Measurements from ENCODE around the gene C1QTNF9. TPM values are rescaled to one million over a fixed set of nuclear protein-coding genes. Genes with fewer than 3 reads are reported as not detected.

Gene C1QTNF9
- total and polyA plus RNA-seq, 9 of the 15 experiments (the other 6 are each of a cell fraction or from before 2014, with no cell fraction given): not detected

- H3K27ac ChIP-seq (ENCODE audit: extremely low read depth, low read depth, low read length): no peak overlapping the region
- BruUV-seq (replicated peaks): no TSS peak
- H3K9me3 ChIP-seq (replicated peaks; ENCODE audit: control insufficient read depth, insufficient read depth, low read depth, low read length): no peaks in the 10 kb centered on the region
- H3K4me1 ChIP-seq (replicated peaks in 1 of 2; ENCODE audit: control insufficient read depth in 2 of 2, insufficient read depth in 2 of 2, low read length in 2 of 2): no peaks in the 10 kb centered on the region
- no peak for ATAC-seq
- in situ Hi-C loops (cut with MboI) (no loop called here), intact Hi-C loops (cut with micrococcal nuclease) (no loop called here)
- FAIRE-seq: no peak
- H3K4me2 ChIP-seq (ENCODE audit: insufficient read depth, low read length): no peak overlapping the region
- no peak overlapping the region for H2AFZ ChIP-seq (ENCODE audit: low read depth, low read length)
- no peak for TF ChIP-seq GABPB1 (CRISPR knock-in tag; IDR thresholded peaks at IDR 0.05)
- TF ChIP-seq SETDB1 (IDR thresholded peaks at IDR 0.05; ENCODE audit: low read length): no peak
- TF ChIP-seq NFYB (IDR thresholded peaks at IDR 0.05; ENCODE audit: extremely low read depth, insufficient read length): no peak
- no peak for TF ChIP-seq ZNF146 (CRISPR knock-in tag; IDR thresholded peaks at IDR 0.05; ENCODE audit: unreplicated experiment)
- no peak for TF ChIP-seq RUNX1 (IDR thresholded peaks at IDR 0.05; ENCODE audit: low read depth)
- TF ChIP-seq HMBOX1 (IDR thresholded peaks at IDR 0.05): no peak
- no peak for TF ChIP-seq SMARCC2 (IDR thresholded peaks at IDR 0.05; ENCODE audit: low read depth)
- no peak for TF ChIP-seq FOXK2 (conservative IDR thresholded peaks at IDR 0.05 in 1 of 2, IDR thresholded peaks at IDR 0.05 in 1 of 2; ENCODE audit: low read depth in 2 of 2)
- no peaks in the 10 kb centered on the region for H4K20me1 ChIP-seq (replicated peaks; ENCODE audit: control insufficient read depth, insufficient read depth, low read length)
- ChIA-PET POLR2A (interaction anchor here (1.5 kb wide), 1 partner anchor 10 kb away, joined by 5 read pairs; no protein-coding TSS in a partner anchor), CTCF (ENCODE audit: low intra/inter-chr PET ratio) (no interaction called here)
- H3K79me2 ChIP-seq (ENCODE audit: control insufficient read depth, insufficient read depth, low read length): no peaks in the 10 kb centered on the region
- WGBS (ENCODE audit: insufficient coverage, low coverage, missing lambda C conversion rate): 0% methylated on average over 5 of the region's 7 CpGs
- H3K4me3 ChIP-seq: no peak overlapping the region
- H3K27me3 ChIP-seq (ENCODE audit: control insufficient read depth in 2 of 2, insufficient read depth in 2 of 2, low read length in 2 of 2): peaks cover 2 to 7% of the 10 kb centered on the region in 2 experiments; a peak in 4 of 5 replicates
- H3K9me1 ChIP-seq (ENCODE audit: control insufficient read depth, insufficient read depth, low read length): no peaks in the 10 kb centered on the region
- no peak overlapping the region for H3K9ac ChIP-seq (ENCODE audit: insufficient read depth in 1 of 2, low read depth in 2 of 2, low read length in 2 of 2)
- H3K36me3 ChIP-seq (ENCODE audit: control insufficient read depth, insufficient read depth, low read length): no peaks in the 10 kb centered on the region
- no peak for DNase-seq (ENCODE audit: extremely low read depth in 1 of 4, low spot score in 3 of 4)
Observed at GRCh38 chr13:24273926-24274325, 35.5 kb upstream of the C1QTNF9 start.
